ACC112 (cell line): ENCODE data around the gene MRPS35.
"Not testable (repeated sequence)": the region's sequence is repeated elsewhere in the genome, so short reads cannot be mapped to it uniquely, and the experiment has no call there.

Experiments used
- H2AFZ ChIP-seq: fragments of 200-600 bp; sonication (generic); one replicate; pipeline ENCODE4 v1.6.0; 2017; ENCODE audit warnings: antibody characterized with exemption, low read length; ENCODE audit not compliant: unreplicated experiment
- H3K27ac ChIP-seq: fragments of 200-600 bp; sonication (generic); 2 replicates; pipeline ENCODE4 v1.5.1; 2014; ENCODE audit warnings: low read depth, mild to moderate bottlenecking, antibody characterized with exemption, low read length, moderate library complexity
- H3K27me3 ChIP-seq: fragments of 200-600 bp; sonication (generic); 2 replicates; pipeline ENCODE4 v1.6.1; 2014; ENCODE audit warnings: mild to moderate bottlenecking, antibody characterized with exemption, low read length, moderate library complexity, mixed read lengths; ENCODE audit not compliant: insufficient read depth
- H3K36me3 ChIP-seq: fragments of 200-600 bp; sonication (generic); 2 replicates; pipeline ENCODE4 v1.6.1; 2016; ENCODE audit warnings: mild to moderate bottlenecking, antibody characterized with exemption, low read length, moderate library complexity, mixed read lengths; ENCODE audit not compliant: insufficient read depth
- H3K4me1 ChIP-seq: fragments of 200-600 bp; sonication (generic); one replicate; pipeline ENCODE4 v1.6.1; 2016; ENCODE audit warnings: low read length, mixed read lengths; ENCODE audit not compliant: insufficient read depth, unreplicated experiment, control insufficient read depth
- H3K4me3 ChIP-seq: fragments of 200-600 bp; sonication (generic); 2 replicates; pipeline ENCODE4 v1.5.1; 2014; ENCODE audit warnings: mild to moderate bottlenecking, low read depth, low read length
- H3K79me2 ChIP-seq: fragments of 200-600 bp; sonication (generic); one replicate; pipeline ENCODE4 v1.6.0; 2016; ENCODE audit warnings: low read length; ENCODE audit not compliant: control insufficient read depth, unreplicated experiment, insufficient read depth

MRPS35 gene

DNA sequence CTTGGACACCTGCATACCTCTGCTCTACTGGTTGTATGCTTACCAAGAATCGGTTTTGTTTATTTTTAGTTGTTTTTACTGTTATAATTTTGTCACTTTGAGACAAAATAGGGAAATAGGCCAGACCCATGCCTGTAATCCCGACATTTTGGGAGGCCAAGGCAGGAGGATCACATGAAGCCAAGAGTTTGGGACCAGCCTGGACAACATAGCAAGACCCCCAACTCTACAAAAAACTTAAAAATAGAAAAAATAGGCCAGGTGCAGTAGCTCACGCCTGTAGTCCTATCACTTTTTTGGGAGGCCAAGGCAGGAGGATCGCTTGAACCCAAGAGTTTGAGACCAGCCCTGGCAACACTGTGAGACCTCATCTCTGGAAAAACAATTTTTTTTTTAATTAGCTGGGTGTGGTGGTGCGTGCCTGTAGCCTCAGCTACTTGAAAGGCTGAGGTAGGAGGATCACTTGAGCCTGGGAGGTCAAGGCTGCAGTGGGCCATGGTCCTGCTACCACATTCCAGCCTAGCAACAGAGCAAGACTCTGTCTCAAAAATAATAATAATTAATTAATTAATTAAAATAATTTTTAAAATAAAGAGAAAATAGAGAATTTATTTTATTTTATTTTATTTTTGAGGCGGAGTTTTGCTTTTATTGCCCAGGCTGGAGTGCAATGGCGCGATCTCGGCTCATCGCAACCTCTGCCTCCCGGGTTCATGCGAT is 1.3 kb upstream of the MRPS35 start:
- Histone ChIP-seq H3K27ac (no peak overlapping the region), H3K36me3 (no peaks in the 10 kb centered on the region), H3K4me3 (peak overlapping the region; percentile 99; the same call in 1 of the 2 replicates), H2AFZ (no peak overlapping the region), H3K79me2 (peaks cover 37% of the 10 kb centered on the region), H3K27me3 (no peaks in the 10 kb centered on the region), H3K4me1 (peaks cover 8% of the 10 kb centered on the region)

DNA sequence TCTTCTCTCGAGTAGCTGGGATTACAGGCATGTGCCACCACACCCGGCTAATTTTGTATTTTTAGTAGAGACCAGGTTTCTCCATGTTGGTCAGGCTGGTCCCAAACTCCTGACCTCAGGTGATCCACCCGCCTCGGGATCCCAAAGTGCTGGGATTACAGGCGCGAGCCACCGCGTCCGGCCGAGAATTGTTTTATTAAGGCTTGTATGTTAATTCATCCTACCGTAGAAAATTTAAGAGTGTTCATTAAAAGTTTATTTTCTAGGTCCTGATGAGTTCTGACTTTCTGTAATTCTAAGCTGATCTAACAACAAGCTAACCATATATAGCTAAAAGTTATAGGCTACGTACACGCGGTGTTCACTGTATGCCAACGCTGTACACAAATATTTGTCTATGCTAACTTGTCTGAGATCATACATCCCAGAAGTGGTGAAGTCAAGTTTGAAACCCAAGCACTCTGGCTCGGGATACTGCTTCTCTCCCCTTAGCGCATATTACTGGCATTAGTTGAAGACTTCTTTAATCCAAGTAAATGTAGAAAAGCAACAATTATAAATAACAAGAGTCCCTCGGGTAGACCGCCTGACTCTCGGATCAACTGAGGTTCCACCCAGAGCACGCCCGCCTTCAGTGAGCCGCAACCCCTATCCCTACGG is 570 bp upstream of the MRPS35 start:
- Histone ChIP-seq H2AFZ (peak overlapping the region; percentile 98), H3K4me1 (peaks cover 8% of the 10 kb centered on the region), H3K27ac (peak overlapping the region; percentile 73), H3K27me3 (no peaks in the 10 kb centered on the region), H3K79me2 (peaks cover 42% of the 10 kb centered on the region), H3K4me3 (peak overlapping the region; percentile 99), H3K36me3 (0 out of 2 replicates have a peak, but pooled peaks cover 3% of the 10 kb centered on the region)

DNA sequence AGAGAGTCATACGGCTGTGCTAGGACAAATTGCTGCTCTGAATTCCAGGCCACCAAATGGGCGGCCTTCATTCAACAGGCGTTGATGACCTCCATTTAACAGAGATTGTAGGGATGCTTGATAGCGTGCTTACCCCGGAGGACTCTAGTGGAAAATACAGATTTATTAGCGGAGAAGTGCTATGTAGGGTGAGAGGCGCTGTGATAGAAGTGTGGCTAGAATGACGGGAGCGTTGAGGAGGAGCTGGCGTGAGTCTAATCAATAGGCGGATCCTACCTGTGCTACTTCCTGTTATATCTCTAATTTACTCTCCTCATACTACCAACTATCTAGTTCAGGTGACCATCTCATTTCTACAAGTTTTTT is 668 bp downstream of the MRPS35 start:
- H3K27ac ChIP-seq = peak overlapping the region; percentile 36; the same call in 1 of the 2 replicates
- H3K36me3 ChIP-seq = peaks cover 6% of the 10 kb centered on the region
- H3K4me3 ChIP-seq = peak overlapping the region; percentile 99
- no peaks in the 10 kb centered on the region for H3K27me3 ChIP-seq
- peaks cover 49% of the 10 kb centered on the region for H3K79me2 ChIP-seq
- H3K4me1 ChIP-seq = peaks cover 8% of the 10 kb centered on the region
- peak overlapping the region; percentile 98 for H2AFZ ChIP-seq

DNA sequence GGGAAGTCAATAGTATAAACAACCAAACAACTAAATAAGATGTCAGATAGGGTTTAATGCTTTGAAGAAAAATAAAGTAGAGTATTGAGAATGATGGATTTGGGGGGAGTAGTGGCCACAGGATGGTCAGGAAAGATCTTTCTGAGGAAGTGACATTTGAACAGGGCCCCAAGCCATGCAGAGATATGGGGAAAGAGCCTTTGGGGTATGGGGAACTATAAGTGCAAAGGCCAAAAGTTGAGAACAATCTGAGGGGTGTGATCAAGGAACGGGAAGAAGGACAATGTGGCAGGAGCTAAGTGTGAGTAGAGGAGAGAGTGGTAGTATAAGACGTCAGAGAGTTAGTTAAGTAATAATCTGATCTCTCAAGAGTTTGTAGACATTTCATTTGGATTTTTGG is 1.3 kb downstream of the MRPS35 start:
- H2AFZ ChIP-seq = no peak overlapping the region
- no peak overlapping the region for H3K27ac ChIP-seq
- peaks cover 49% of the 10 kb centered on the region for H3K79me2 ChIP-seq
- H3K4me1 ChIP-seq = peaks cover 8% of the 10 kb centered on the region
- peak overlapping the region; percentile 99 for H3K4me3 ChIP-seq
- H3K36me3 ChIP-seq = peaks cover 6% of the 10 kb centered on the region
- no peaks in the 10 kb centered on the region for H3K27me3 ChIP-seq

DNA sequence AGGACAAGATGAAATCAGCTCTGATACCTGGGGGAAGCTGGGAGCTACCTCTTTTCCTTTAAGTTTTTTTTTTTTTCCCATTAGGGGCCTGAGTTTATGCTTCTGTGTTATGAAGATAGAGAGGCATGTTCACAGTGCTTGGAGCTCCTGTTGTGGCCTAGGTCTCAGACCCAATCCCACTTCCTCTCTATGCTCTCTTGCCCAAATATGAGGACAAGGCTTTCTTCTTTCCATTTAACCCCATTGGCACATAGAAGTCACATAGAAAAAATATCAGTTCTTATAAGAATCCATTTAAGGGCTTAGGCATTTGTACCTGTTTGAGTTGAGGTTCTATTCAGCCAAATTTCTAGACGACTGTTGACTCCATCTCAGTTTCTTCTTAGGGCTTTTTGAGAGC is 12.6 kb downstream of the MRPS35 start:
- no peak overlapping the region for H3K27ac ChIP-seq
- H3K36me3 ChIP-seq = peaks cover 14% of the 10 kb centered on the region; the same call in 1 of the 2 replicates
- no peak overlapping the region for H2AFZ ChIP-seq
- H3K4me1 ChIP-seq = no peaks in the 10 kb centered on the region
- peaks cover 4% of the 10 kb centered on the region for H3K79me2 ChIP-seq
- H3K27me3 ChIP-seq = no peaks in the 10 kb centered on the region
- no peak overlapping the region for H3K4me3 ChIP-seq

DNA sequence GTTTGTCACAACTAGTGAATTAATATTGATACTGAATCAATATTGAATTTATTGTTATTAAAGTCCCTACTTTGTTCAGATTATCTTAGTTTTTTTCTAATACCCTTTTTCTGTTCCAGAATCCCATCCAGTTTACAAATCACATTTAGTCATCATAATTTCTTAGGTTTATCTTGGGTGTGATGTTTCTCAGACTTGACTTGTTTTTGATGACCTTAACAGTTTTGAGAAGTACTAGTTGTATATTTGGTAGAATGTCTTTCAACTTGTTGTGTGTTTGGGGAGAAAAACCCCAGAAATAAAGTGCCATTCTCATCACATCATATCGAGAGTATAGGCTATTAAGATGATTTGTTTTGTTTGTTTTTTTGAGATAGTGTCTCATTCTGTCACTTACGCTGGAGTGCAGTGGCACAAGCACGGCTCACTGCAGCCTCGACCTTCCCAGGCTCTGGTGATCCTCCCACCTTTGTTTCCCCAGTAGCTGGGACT is 19.5 kb downstream of the MRPS35 start:
- Histone ChIP-seq H3K27me3 (no peaks in the 10 kb centered on the region), H3K36me3 (peaks cover 20% of the 10 kb centered on the region), H3K27ac (no peak overlapping the region), H3K4me3 (no peak overlapping the region), H3K79me2 (peaks cover 4% of the 10 kb centered on the region), H2AFZ (no peak overlapping the region), H3K4me1 (no peaks in the 10 kb centered on the region)

DNA sequence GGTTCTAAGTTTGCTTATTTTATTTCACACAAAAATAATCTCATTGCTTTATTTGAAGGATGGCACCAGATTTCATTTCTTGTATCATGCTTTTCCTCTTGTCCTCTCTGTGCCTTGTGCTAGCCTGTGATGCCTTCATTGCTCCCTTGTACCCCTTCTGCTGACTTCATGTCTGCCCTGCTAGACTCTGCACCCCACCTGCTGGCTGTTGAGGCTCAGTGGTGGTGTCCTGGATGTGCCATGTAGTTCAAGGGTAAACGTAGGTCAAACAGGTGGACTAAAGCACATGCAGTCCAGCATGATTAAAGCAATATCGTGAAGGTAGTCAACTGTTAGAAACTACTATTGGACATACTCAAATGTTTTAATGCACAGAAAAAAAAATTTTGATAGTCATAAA is 21.6 kb downstream of the MRPS35 start:
- no peak overlapping the region for H2AFZ ChIP-seq
- H3K4me3 ChIP-seq = no peak overlapping the region
- no peak overlapping the region for H3K27ac ChIP-seq
- H3K4me1 ChIP-seq = no peaks in the 10 kb centered on the region
- H3K27me3 ChIP-seq = no peaks in the 10 kb centered on the region
- no peaks in the 10 kb centered on the region for H3K79me2 ChIP-seq
- peaks cover 16% of the 10 kb centered on the region for H3K36me3 ChIP-seq

DNA sequence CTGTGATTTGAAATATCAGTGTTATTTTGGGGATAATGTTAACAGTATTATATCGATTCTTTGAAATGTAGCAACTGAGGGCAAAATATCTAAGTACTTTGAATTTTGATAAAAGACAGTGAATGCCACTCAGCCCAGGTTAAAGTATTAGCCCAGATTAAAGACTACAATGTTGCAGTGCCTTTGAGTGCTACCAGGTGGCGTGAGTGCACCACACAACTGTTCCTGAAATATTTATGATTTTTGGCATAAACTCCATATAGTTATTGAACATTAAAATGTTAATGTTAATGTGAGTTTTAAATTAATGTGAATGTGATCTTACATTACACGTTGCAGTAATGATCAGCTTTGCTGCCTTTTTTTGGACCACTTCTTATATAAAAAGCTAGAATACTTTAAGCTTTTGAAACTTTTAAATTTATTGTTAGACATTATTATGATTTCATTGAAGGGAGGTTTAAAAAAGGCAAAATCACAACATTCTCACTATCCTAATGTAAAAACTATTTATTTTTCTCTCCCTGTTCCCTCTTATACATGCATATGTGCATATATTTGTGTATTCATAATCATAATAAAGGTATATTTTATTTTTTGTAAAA is 22.5 kb downstream of the MRPS35 start:
- Histone ChIP-seq H3K27me3 (no peaks in the 10 kb centered on the region), H3K27ac (no peak overlapping the region), H3K79me2 (no peaks in the 10 kb centered on the region), H3K36me3 (peaks cover 21% of the 10 kb centered on the region), H3K4me1 (no peaks in the 10 kb centered on the region), H3K4me3 (no peak overlapping the region), H2AFZ (no peak overlapping the region)

DNA sequence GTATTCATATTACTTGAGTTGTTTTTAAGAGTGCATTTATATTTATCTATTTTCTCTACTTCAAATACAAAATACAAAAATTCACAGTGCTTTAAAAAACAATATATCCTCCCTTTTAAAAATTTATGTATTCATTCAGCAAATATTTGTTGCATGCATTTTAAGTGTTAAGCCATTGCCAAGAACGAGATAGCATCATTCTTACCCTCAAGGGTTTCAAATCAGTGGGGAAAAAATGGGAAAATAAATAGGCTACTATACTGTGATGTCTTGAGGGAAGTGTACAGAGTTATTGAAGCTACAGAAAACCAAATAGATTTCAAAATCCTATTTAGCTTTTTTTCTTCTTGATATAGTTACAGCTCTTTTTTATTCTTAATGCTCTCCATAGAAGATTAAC is 23.2 kb downstream of the MRPS35 start:
- Histone ChIP-seq H3K27ac (no peak overlapping the region), H3K4me1 (no peaks in the 10 kb centered on the region), H3K27me3 (no peaks in the 10 kb centered on the region), H2AFZ (no peak overlapping the region), H3K36me3 (peaks cover 21% of the 10 kb centered on the region), H3K79me2 (no peaks in the 10 kb centered on the region), H3K4me3 (no peak overlapping the region)

DNA sequence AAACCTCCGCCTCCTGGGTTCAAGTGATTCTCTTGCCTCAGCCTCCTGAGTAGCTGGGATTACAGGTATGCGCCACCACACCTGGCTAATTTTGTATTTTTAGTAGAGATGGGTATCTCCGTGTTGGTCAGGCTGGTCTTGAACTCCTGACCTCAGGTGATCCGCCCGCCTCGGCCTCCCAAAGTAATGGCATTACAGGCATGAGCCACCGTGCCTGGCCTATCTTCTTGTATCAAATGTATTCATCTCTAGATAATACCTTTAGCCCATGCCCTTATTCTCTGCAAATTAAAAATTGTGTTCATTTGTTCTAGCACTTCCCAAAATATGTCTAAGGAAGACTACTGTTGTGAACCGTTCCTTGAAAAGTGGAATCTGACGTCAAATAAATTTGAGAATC is 23.7 kb downstream of the MRPS35 start:
- H3K27me3 ChIP-seq, H2AFZ ChIP-seq, H3K4me1 ChIP-seq, H3K27ac ChIP-seq, H3K4me3 ChIP-seq, H3K79me2 ChIP-seq: not testable (repeated sequence)
- H3K36me3 ChIP-seq = peaks cover 21% of the 10 kb centered on the region
